GM12864 (cell line): ENCODE data around the gene TMEM63C.

Experiments used
- DNase-seq: peaks from one replicate; pipeline ENCODE4 v3.0.0-alpha.2; 2011; ENCODE audit warnings: low read depth
- H3K4me3 ChIP-seq: 2 replicates; pipeline ENCODE4 v1.5.1; 2011; ENCODE audit warnings: mild to moderate bottlenecking, low read depth, low read length, control low read depth
- CTCF ChIP-seq: IDR thresholded peaks from 2 replicates; pipeline ENCODE4 v1.5.1; 2011; ENCODE audit warnings: low read depth, mild to moderate bottlenecking, moderate library complexity, low read length, control low read depth, inconsistent platforms; ENCODE audit errors: missing control alignments

Gene TMEM63C

DNA sequence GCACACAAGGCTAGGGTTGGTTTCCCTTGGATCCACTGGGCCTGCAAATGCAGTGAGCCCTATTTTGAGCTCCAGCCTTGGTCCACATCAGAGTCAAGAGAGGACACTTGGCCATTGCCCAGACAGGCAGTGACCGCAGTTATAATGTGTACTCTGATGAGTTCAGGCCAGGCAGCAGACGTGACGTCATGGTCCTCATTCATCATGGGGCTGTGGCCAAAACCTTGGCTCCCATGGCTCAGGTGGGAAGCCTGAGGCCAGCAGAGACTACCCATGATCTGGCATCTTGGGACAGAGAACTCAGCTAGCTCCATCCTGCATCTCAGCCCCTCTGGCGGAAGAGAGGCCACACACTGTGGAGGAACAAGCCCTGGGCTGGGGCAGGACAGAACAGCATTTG lies 16.4 kb downstream of the TMEM63C start:
- DNase-seq, result no peak
- no peak overlapping the region for H3K4me3 ChIP-seq
- no peak for TF ChIP-seq CTCF

DNA sequence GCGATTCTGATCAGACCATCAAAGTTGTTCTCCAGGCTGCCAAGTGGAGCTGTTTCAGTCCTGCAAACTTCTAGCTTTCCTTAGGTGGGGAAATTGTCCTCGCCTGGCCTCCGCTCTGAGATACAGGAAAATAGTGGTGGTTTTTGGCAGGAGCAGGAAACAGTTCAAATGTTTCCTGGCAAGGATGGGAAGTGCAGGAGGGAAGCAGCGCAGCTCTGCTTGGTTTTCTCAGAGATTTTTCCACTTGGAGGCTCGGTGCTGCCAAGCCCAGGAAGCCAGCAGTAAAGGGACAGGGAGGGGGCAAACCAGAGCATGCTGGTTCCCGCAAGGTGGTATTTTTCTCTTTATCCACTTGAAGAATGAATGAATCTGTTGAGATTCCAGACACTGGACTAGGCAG lies 17.0 kb downstream of the TMEM63C start:
- DNase-seq, result no peak
- H3K4me3 ChIP-seq, result no peak overlapping the region
- no peak for TF ChIP-seq CTCF

GRCh38 chr14:77199590-77199989 lies 18.0 kb downstream of the TMEM63C start:
- TF ChIP-seq CTCF, result no peak

DNA sequence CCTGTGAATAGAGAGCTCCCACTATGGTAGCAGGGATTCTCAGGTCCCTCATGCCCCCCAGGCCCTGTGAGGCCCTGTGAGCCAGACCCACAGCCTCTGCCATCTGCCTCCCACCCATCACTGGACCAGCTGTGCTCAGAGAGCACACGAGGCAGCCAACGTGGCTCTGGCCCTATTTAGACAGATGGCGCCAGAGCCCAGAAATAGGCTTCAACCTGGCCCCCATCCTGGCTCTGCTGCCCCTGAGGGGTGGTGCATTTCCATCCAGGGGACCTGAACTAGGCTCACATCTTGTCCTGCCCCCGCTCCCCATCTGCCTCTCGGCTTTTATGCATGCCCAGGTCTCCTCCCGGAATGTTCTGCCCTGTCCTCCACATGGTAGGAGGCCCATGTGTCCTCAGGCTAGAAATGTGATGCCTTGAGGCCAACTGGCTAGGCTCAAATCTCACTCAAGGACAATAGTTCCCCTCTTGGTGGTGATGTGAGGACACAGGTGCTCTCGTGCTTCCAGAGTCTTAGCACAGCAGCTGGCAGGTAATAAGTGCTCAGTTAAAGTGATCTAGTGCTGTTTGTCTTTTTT lies 18.9 kb downstream of the TMEM63C start:
- DNase-seq, result no peak
- no peak overlapping the region for H3K4me3 ChIP-seq
- TF ChIP-seq CTCF, result no peak

More at GRCh38 chr14:77199590-77199989, 18.0 kb downstream of the TMEM63C start:
- H3K4me3 ChIP-seq, result no peak overlapping the region
- DNase-seq, result no peak

GRCh38 chr14:77201696-77202095 lies 20.1 kb downstream of the TMEM63C start:
- DNase-seq, result no peak
- no peak overlapping the region for H3K4me3 ChIP-seq
- no peak for TF ChIP-seq CTCF

GRCh38 chr14:77203611-77204458 lies 22.2 kb downstream of the TMEM63C start:
- no peak for DNase-seq
- no peak overlapping the region for H3K4me3 ChIP-seq
- no peak for TF ChIP-seq CTCF

GRCh38 chr14:77204459-77204771 lies 22.8 kb downstream of the TMEM63C start:
- no peak overlapping the region for H3K4me3 ChIP-seq
- no peak for DNase-seq
- TF ChIP-seq CTCF, result no peak
